Measurements from ENCODE around the gene GAS7. TPM values are rescaled to one million over a fixed set of nuclear protein-coding genes. Genes with fewer than 3 reads are reported as not detected.

The GAS7 gene
- total RNA-seq, 1 donor from 2014 or later: 19.5 TPM

DNA sequence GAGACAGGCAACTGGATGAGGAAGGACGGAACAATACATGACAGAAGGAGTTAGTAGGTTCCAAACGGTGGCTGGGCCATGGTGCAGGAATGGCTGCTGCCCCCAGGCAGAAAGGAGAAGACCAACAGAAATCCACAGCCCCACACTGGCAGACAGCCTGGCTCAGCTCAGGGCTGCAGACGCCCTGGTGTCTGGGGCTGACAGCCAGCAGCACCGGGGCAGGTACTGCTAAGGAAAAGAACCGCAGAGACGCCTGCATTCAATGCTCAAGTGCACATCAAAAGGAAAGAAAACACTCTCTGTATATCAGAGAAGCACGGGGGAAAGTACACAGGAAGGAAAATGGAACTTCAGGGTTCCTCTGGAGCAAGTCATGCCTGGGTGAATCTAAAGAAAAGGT is 53.4 kb downstream of the GAS7 start:
- Mint-ChIP-seq H3K27ac (no peak overlapping the region), H3K4me3 (no peak overlapping the region)

DNA sequence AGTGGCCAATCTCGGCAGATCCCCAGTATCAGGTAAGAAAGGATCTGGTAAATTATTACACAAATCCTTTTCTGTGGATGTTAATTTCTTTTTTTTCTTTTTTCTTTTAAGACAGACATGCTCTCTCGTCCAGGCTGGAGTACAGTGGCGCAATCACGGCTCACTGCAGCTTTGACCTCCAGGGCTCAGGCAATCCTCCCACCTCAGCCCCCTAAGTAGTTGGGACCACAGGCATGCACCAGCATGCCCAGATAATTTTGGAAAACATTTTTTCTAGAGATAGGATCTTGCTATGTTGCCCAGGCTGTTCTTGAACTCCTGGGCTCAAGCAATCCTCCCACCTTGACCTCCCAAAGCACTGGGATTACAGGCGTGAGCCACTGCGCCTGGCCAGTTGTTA is 54.0 kb downstream of the GAS7 start:
- no peaks in the 10 kb centered on the region for H3K4me1 Mint-ChIP-seq (ENCODE audit: unreplicated experiment)
- H3K36me3 Mint-ChIP-seq: no peaks in the 10 kb centered on the region
- H3K27ac Mint-ChIP-seq: no peak overlapping the region
- TF ChIP-seq, protein P1, sequence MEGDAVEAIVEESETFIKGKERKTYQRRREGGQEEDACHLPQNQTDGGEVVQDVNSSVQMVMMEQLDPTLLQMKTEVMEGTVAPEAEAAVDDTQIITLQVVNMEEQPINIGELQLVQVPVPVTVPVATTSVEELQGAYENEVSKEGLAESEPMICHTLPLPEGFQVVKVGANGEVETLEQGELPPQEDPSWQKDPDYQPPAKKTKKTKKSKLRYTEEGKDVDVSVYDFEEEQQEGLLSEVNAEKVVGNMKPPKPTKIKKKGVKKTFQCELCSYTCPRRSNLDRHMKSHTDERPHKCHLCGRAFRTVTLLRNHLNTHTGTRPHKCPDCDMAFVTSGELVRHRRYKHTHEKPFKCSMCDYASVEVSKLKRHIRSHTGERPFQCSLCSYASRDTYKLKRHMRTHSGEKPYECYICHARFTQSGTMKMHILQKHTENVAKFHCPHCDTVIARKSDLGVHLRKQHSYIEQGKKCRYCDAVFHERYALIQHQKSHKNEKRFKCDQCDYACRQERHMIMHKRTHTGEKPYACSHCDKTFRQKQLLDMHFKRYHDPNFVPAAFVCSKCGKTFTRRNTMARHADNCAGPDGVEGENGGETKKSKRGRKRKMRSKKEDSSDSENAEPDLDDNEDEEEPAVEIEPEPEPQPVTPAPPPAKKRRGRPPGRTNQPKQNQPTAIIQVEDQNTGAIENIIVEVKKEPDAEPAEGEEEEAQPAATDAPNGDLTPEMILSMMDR (conservative IDR thresholded peaks at IDR 0.05): no peak
- no peak for DNase-seq (ENCODE audit: extremely low spot score, unreplicated experiment)
- H3K4me3 Mint-ChIP-seq: no peak overlapping the region
- peaks cover 9% of the 10 kb centered on the region for H3K27me3 Mint-ChIP-seq
- H3K9me3 Mint-ChIP-seq: no peaks in the 10 kb centered on the region

More for the DNA sequence above, 53.4 kb downstream of the GAS7 start:
- Mint-ChIP-seq H3K9me3 (no peaks in the 10 kb centered on the region), H3K36me3 (no peaks in the 10 kb centered on the region), H3K4me1 (ENCODE audit: unreplicated experiment) (no peaks in the 10 kb centered on the region), H3K27me3 (peaks cover 9% of the 10 kb centered on the region)
- no peak for DNase-seq (ENCODE audit: extremely low spot score, unreplicated experiment)
- TF ChIP-seq, protein P1 (conservative IDR thresholded peaks at IDR 0.05): no peak

DNA sequence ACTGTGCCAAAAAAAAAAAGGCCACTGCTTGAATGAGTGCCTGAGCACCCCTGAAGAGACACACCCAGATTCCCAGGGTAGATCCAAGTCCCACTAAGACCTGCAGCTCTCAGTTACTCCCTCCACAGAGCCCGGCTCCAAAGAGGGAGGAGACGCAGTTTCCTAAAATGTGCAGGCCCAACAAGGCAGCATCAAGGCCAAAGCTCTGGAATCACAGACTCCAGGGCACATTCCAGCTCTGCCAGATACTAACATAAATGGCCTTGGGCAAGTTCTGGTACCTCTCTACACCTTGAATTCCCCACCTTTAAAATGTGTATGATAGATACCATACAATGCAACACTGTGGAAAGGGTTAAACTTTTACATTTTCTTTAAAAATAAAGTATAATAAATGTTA is 57.0 kb downstream of the GAS7 start:
- H3K9me3 Mint-ChIP-seq: no peaks in the 10 kb centered on the region
- H3K27me3 Mint-ChIP-seq: peaks cover 5% of the 10 kb centered on the region
- no peak overlapping the region for H3K27ac Mint-ChIP-seq
- TF ChIP-seq, protein P1 (conservative IDR thresholded peaks at IDR 0.05): no peak
- H3K36me3 Mint-ChIP-seq: no peaks in the 10 kb centered on the region
- H3K4me1 Mint-ChIP-seq (ENCODE audit: unreplicated experiment): no peaks in the 10 kb centered on the region
- H3K4me3 Mint-ChIP-seq: no peak overlapping the region
- DNase-seq (ENCODE audit: extremely low spot score, unreplicated experiment): no peak

DNA sequence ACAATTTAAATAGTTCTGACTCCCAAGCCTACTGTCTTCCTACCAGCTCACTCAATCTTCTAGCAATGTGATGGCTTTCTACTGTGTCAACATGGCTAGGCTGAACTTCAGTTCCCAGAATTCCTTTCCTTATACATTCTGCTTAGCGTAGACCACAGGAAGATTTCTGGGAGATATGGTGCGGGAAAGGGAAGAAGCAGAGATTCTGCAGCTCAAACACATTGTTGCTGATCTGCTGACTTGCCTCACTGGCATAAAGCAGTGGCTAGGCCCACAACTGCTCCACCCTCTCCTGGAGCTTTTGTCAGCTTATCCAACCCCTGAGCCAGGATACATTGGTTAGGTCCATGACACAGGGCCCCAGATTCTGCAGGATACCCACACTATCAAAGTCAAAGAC is 58.8 kb downstream of the GAS7 start:
- no peak for DNase-seq (ENCODE audit: extremely low spot score, unreplicated experiment)
- TF ChIP-seq, protein P1 (conservative IDR thresholded peaks at IDR 0.05): no peak
- Mint-ChIP-seq H3K4me1 (ENCODE audit: unreplicated experiment) (peaks cover 11% of the 10 kb centered on the region), H3K9me3 (no peaks in the 10 kb centered on the region), H3K27me3 (no peaks in the 10 kb centered on the region), H3K4me3 (no peak overlapping the region), H3K36me3 (no peaks in the 10 kb centered on the region), H3K27ac (no peak overlapping the region)

DNA sequence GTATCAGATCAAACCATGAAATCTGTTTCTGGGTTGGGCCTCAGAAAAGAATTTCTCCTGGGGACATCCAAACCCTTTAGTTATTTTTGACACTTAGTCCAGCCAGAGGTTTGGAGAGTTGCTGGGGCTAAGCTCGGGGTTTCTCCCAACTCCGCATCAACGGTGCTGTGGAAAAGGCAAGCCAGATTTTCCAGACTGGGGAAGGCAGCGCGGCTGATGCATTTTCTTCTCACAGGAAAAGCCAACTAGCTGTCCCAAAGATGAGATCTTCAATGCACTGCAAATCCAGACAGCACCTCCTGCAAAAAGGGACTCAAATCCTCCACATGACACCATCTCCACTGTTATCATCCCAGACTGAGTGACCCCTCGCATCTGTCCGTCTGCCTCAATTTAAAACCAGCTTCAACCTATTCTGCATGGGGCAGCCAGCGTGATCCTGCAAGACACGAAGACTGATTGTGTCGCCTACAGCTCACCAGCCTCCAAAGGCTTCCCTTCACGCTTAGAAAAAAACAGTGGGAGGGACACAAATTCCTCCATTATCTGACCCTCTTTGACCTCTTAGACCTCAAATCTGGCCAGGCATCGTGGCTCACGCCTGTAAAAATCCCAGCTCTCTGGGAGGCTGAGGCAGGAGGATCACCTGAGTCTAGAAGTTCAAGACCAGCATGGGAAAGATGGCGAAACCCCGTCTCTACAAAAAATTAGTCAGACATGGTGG is 62.0 kb downstream of the GAS7 start:
- Mint-ChIP-seq H3K4me3 (no peak overlapping the region), H3K9me3 (no peaks in the 10 kb centered on the region), H3K27ac (no peak overlapping the region), H3K4me1 (ENCODE audit: unreplicated experiment) (peaks cover 11% of the 10 kb centered on the region), H3K27me3 (no peaks in the 10 kb centered on the region), H3K36me3 (no peaks in the 10 kb centered on the region)
- TF ChIP-seq, protein P1 (conservative IDR thresholded peaks at IDR 0.05): no peak
- DNase-seq (ENCODE audit: extremely low spot score, unreplicated experiment): no peak

Measured in type B pancreatic cell (in vitro differentiated cells).